Lung microvascular endothelial cell (primary cell): Measurements from ENCODE around the gene GPR152. TPM values are rescaled to one million over a fixed set of nuclear protein-coding genes. Genes with fewer than 3 reads are reported as not detected.

Experiments used
- DNase-seq, 2 donors: peaks; one replicate each; pipeline versions ENCODE4 v3.0.0 to v3.0.0-alpha.2; 2010; ENCODE audit warnings: low read depth in 2 of 2
- total RNA-seq: library from RNA; depleted of rRNA; stranded (reverse); fragments of >200 nt; gene quantifications from 2 replicates; pipeline ENCODE4 v1.2.1, GENCODE V29; 2014

The GPR152 gene
- total RNA-seq, 1 donor from 2014 or later, result not detected

DNA sequence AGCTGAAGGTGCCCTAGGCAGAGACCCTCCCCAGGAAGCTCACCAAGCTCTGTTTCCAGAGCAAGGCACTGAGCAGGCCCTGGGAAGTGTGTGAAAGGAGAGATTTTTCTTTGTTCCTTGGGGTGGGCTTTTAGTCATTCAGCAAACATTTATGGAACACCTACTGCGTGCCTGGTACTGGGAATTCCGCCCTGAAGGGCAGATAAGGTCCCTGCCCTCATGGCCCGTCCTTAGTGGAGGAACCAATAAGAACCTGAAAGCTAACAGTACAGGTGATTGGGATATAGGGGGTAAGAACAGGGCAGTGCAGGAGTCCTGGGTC is 12.6 kb upstream of the GPR152 start:
- DNase-seq, result no peak

DNA sequence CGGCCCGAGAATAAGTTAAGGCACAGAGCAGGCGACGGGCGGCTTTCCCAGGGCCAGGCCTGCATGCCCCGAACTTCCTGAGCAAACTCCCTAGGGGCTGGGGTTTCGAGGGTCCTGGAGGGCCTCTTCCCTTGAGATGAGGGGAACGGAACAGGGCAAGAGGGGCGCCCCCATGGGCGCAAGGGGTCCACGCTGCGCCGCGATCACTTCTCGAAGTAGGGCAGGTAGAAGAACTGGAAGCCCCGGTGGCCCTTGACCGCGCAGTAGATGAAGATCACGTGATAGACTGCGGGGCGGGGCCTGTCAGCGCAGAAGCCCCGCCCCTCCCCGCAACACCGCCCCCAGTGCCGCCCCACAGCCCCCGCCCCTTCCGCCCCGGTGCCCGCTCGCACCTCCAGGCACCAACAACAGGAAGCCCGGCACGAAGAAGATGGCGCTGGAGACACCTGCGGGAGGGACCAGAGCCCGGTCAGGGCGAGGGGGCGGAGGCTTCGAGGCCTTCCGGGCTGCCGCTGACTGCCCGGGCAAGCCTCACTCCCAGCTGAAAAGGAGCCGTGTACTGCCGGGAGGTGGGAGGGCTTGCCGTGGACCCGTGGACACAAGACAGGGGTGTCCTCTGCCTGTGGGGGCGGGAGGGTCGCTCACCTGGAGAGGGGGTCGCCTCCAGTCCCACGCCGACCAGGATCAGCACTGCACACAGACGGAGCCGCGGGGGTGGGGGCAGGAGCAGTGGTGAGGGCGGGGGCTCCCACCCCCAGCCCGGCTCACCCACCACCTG is 12.1 kb upstream of the GPR152 start:
- DNase-seq, result peak; percentile 80 to 86

DNA sequence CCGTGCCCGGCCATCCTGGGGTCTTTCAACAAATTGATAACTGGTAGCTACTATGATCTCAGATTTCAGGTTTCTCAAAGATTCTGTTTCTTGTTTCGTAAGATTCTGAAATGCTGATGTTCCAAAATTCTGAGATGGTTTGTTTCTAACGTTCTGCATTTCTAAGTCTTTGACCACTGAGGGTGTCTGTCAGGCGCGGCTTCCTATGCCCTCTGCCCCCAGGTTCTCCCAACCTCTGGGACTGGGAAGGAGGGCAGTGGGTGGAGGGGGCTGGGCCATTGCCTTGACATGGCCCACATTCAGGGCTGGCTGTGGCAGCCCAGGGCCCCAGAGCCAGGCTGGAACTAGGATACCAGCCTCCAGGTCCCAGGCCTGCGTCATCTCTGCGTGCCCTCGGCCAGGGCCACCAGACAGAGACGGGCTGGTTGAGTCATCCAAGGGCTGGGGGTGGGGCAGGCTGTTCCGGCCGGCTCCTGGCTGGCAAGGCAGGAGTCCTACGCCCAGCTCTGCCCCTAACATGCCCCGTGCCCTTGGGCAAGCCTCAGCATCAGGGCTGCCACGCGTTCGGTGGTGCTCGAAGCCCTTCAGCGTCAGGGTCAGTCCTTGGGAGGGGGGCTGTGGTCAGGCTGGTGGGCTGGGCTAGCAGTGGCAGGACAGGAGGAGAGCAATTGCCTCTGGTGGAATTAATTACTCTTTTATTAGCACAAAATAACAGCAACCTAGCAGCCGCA is 11.3 kb upstream of the GPR152 start:
- peak; percentile 62 to 66 for DNase-seq

DNA sequence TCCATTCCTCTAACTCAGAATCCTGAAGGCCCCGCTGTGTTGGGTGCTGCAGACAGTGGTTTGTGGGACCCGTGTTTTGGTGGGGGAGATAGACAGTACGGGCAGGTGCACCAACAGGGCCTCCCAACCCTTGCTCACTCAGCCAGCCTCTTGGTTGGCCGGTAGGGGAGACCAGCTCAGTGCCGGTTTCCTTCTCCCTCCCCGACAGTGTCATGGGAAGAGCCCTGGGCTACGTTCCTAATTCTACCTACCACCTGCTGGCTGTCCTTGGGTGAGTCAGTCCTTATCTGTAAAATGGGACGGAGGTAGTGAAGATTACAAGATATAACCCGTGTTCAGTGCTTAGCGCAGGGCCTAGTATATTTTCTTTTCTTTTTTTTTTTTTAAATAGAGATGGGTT is 10.7 kb upstream of the GPR152 start:
- DNase-seq, result no peak

DNA sequence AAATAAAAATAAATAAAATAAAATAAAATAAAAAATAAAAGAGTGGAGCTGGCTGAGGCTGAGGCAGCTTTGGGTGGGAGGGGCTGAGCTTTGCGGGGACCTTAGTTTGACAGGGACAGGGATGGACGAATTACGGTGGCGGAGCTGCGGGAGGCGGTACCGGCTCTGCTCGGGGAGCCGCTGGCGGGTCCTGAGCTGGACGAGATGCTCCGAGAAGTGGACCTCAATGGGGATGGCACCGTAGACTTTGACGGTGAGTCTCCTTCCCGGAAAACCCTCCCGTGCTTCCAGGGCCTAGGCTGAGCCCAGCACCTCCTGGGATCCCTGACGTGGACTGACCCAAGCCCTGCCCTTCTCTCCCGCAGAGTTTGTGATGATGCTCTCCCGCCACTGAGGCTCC is 5.7 kb upstream of the GPR152 start:
- no peak for DNase-seq

DNA sequence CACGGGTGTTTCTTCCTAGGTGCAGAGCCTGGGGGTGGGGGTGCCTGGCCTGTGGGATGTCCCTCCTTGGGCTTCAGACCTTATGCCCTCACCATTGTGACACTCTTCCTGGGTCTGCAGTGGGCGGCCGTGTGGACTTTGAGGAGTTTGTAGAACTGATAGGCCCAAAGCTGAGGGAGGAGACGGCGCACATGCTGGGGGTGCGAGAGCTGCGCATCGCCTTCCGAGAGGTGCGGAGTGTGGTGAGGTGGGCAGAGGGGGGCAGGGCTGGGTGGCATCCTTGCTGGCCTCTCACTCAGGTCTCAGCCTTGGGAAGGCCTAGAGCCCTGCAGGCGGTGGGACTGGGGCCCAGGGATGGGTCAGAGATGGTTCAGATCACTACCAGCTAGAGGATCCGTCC is 4.9 kb upstream of the GPR152 start:
- DNase-seq, result no peak

DNA sequence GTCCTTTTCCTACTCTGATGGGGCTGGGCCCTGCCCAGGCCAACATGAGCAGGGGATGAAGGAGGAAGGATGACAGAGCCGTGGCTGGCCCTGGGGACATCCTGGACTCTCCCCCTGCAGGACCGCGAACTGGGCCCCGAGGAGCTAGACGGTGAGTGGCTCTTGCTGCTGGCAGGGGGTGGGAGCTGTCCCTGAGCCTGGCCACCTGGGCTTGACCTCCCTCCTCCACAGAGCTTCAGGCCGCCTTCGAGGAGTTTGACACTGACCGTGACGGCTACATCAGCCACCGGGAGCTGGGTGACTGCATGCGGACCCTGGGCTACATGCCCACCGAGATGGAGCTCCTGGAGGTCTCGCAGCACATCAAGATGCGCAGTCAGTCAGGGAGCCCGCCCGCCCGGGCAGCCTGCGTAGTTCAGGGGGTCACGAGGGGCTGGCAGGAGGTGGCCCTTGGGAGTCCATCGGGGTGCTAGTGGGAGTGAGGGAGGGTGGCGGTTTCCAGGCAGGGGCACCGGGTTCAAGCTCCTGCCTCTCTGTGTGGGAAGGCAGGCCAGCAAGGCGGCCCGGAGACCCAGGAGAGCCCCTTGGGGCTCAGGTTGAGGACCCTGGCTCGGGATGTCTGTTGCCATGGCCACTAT is 3.7 kb upstream of the GPR152 start:
- no peak for DNase-seq

GRCh38 chr11:67455054-67455453 is 2.5 kb upstream of the GPR152 start, which contains the start of gene CABP4:
CABP4 (plus strand) TSS chr11:67455354; CDS start chr11:67455424, 70 bp downstream.
- no peak for DNase-seq

GRCh38 chr11:67453816-67454732 is 1.5 kb upstream of the GPR152 start:
- no peak for DNase-seq

GRCh38 chr11:67451658-67451976 is 912 bp downstream of the GPR152 start:
- no peak for DNase-seq

- no peak for DNase-seq
Observed at GRCh38 chr11:67450796-67451657, 1.5 kb downstream of the GPR152 start.

DNA sequence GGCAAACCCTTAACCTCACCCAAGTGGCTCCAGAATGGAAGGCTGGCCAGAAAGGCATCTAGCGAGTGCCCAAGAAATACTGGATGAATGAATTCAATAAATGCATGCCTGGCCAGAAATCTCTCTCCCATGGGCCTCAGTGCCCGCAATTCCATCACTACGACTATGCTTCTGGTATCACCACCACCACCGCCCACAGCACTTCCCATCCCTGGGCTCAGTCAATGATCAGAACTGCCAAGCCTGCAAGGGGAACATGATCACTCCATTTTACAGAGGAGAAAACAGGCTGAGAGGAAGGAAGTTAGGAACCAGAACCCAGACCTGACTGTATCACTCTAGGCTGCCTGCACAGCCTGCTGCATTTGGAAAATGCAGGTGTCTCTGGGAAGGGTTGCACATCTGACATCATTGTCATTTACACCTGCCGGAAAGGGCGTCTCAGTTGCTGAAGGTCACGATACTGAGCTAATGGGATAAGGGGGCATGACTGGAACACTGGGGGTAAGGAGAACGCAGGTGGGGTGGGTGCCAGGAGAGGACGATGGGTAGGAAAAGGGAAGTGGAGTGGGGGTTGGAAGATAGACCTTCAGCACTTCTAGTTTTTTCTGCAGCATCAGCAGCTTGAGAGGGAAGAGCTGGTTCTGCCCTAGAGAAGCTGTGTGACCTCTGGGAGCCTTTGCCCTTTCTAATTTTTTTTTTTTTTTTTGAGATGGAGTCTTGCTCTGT is 3.2 kb downstream of the GPR152 start:
- DNase-seq, result no peak

- no peak for DNase-seq
Observed at GRCh38 chr11:67448220-67448609, 4.3 kb downstream of the GPR152 start.

- no peak for DNase-seq
Observed at GRCh38 chr11:67445515-67445914, 7.0 kb downstream of the GPR152 start.

DNA sequence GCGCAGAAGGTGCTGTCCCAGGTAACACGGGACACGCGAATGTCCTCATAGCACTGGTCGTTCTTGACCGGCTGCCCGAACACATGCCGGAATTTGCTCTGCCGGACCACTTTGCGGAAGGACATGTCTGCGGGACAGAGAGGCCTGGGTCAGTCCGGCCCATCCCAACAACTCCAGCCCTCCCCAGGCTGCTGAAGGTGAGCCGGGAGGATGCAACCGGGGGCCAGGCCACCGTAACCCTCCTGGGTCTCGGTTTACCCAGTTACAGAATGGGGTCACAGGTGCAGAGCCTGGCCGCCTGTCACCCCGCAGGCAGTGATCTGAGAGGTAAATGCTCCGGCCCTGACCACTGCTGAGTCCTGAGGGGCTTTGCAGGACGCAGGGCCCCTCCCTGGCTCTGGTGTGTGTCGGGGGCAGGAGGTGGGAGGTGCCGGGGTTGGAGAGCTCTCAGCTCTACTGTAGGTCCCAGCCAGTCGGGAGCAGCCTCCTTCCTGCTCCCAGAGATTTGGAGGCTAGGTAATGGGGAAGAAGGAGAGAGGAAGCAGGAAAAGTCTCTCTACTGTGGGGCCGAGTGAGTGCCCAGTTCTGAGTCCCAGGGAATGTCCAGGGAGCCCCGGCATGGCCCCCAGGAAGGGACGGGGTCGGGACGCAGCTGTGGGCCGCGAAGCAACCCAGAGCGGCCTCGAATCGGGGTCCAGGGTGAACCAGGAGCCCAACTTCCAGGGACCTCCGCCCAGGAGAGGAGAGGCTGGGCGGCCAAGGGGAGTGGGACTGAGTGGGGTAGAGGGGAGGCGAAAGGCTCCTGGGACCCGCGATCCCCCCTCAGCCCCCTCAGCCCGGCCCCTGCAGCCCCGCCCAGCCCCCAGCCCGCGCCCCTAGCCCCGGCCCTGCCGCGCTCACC is 9.8 kb downstream of the GPR152 start:
- DNase-seq, result peak in 1 of 2 donors; percentile 36

GRCh38 chr11:67441731-67442351 is 10.7 kb downstream of the GPR152 start:
- DNase-seq, result no peak

- DNase-seq, result no peak
Observed at GRCh38 chr11:67441098-67441563, 11.4 kb downstream of the GPR152 start.
